Natural killer cell (primary cell): ENCODE data around the gene AHRR. TPM values are rescaled to one million over a fixed set of nuclear protein-coding genes. Genes with fewer than 3 reads are reported as not detected.

Experiments used
- ATAC-seq, 3 donors: fragments of 150-1000 bp in 2 of 3; fragments of 200-7000 bp in 1 of 3; cut with Tn5 transposase; 1 replicate in 1 of 3; 2 replicates in 2 of 3; pipeline ENCODE4 v1.10.0; 2021; ENCODE audit warnings: mild to moderate bottlenecking in 2 of 3, moderate library complexity in 2 of 3
- DNase-seq, 2 donors: peaks; one replicate each; pipeline versions ENCODE4 v3.0.0 to v3.0.0-alpha.2; 2013 to 2021; ENCODE audit warnings: mixed read lengths in 1 of 2
- H3K27ac ChIP-seq: one replicate; pipeline ENCODE4 v1.5.1; 2013; ENCODE audit warnings: mild to moderate bottlenecking, low read length
- H3K27me3 ChIP-seq: one replicate; pipeline ENCODE4 v1.6.1; 2013; ENCODE audit warnings: low read length; ENCODE audit not compliant: control insufficient read depth, insufficient read depth
- H3K36me3 ChIP-seq: one replicate; pipeline ENCODE4 v1.6.1; 2013; ENCODE audit warnings: low read length; ENCODE audit not compliant: control insufficient read depth, insufficient read depth
- H3K4me1 ChIP-seq: one replicate; pipeline ENCODE4 v1.6.1; 2013; ENCODE audit warnings: low read length; ENCODE audit not compliant: control insufficient read depth, insufficient read depth
- H3K4me3 ChIP-seq: one replicate; pipeline ENCODE4 v1.5.1; 2013; ENCODE audit warnings: low read length
- H3K9me3 ChIP-seq: one replicate; pipeline ENCODE4 v1.6.1; 2013; ENCODE audit warnings: low read length; ENCODE audit not compliant: control insufficient read depth, insufficient read depth
- H3K27ac Mint-ChIP-seq, 2 donors: one replicate each; pipeline ENCODE4 v1.8.0; 2022; ENCODE audit warnings: mild to moderate bottlenecking in 2 of 2, mixed read lengths in 2 of 2, moderate library complexity in 1 of 2
- H3K27me3 Mint-ChIP-seq, 2 donors: one replicate each; pipeline ENCODE4 v1.8.0; 2022; ENCODE audit warnings: low read depth in 2 of 2, mixed read lengths in 2 of 2
- H3K36me3 Mint-ChIP-seq: one replicate; pipeline ENCODE4 v1.8.0; 2022; ENCODE audit warnings: mixed read lengths
- H3K4me1 Mint-ChIP-seq, 2 donors: one replicate each; pipeline ENCODE4 v1.8.0; 2022; ENCODE audit warnings: mixed read lengths in 2 of 2
- H3K4me3 Mint-ChIP-seq: one replicate; pipeline ENCODE4 v1.8.0; 2022; ENCODE audit warnings: mild to moderate bottlenecking, moderate library complexity, mixed read lengths
- H3K9me3 Mint-ChIP-seq, 2 donors: one replicate each; pipeline ENCODE4 v1.8.0; 2022; ENCODE audit warnings: mixed read lengths in 2 of 2
- WGBS: methylation state at CpG from one replicate; pipeline ENCODE4 v1.1.7; 2013; ENCODE audit warnings: missing lambda C conversion rate; ENCODE audit not compliant: insufficient coverage; 5-methylcytosine and 5-hydroxymethylcytosine counted together
- intact Hi-C: fragments of 100-400 bp; cut with micrococcal nuclease; formaldehyde crosslinking; loops from one replicate; pipeline ENCODE4 v1.14.2; 2022
- total RNA-seq, 4 donors: library from RNA; stranded (reverse); fragments of 120-200 nt in 1 of 4; gene quantifications; one replicate each; pipeline versions ENCODE4 v1.2.3 to v1.2.4, GENCODE V29; 2013 to 2022
- TF ChIP-seq, protein P1 (sequence below): fragments of 200-600 bp; IDR thresholded peaks from one replicate; pipeline ENCODE4 v1.8.0; 2022; ENCODE audit warnings: antibody characterized with exemption

Gene AHRR
- total RNA-seq, 3 donors from 2014 or later (not counting 1 experiment from before 2014, with no cell fraction given): 0.88 to 1.4 (median 1.2) TPM

DNA sequence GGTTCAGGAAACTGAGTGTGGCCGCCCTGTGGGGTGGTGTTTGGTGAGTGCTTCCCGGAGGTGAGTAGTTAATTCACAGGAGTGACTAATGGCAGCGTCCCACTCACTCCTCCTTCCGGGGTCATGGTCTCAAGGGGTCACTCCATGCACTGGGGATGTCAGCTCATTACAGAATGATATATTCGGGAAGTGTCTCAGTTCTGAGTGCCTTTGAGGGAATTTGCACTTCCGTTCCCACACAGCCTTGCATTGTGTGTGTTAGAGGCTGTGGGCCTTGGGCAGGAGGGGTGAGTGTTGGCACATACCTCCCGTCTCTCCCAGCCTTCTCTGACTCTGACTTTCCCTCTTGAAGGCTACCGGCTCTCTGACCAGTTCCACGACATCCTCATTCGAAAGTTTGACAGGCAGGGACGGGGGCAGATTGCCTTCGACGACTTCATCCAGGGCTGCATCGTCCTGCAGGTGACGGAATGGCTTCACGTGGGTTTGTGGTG is 10.5 kb upstream of the AHRR start:
- Histone ChIP-seq H3K27ac (no peak overlapping the region), H3K36me3 (peaks cover 46% of the 10 kb centered on the region), H3K4me3 (no peak overlapping the region), H3K4me1 (no peaks in the 10 kb centered on the region), H3K27me3 (no peaks in the 10 kb centered on the region), H3K9me3 (no peaks in the 10 kb centered on the region)
- intact Hi-C loops: no loop called here
- WGBS: 89% methylated on average over 16 of the region's 16 CpGs
- H3K4me3 Mint-ChIP-seq: no peak overlapping the region
- peaks cover 0 to 6% of the 10 kb centered on the region in 2 donors for H3K4me1 Mint-ChIP-seq
- H3K27ac Mint-ChIP-seq: no peak overlapping the region
- no peak for ATAC-seq
- TF ChIP-seq, protein P1, sequence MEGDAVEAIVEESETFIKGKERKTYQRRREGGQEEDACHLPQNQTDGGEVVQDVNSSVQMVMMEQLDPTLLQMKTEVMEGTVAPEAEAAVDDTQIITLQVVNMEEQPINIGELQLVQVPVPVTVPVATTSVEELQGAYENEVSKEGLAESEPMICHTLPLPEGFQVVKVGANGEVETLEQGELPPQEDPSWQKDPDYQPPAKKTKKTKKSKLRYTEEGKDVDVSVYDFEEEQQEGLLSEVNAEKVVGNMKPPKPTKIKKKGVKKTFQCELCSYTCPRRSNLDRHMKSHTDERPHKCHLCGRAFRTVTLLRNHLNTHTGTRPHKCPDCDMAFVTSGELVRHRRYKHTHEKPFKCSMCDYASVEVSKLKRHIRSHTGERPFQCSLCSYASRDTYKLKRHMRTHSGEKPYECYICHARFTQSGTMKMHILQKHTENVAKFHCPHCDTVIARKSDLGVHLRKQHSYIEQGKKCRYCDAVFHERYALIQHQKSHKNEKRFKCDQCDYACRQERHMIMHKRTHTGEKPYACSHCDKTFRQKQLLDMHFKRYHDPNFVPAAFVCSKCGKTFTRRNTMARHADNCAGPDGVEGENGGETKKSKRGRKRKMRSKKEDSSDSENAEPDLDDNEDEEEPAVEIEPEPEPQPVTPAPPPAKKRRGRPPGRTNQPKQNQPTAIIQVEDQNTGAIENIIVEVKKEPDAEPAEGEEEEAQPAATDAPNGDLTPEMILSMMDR: no peak
- DNase-seq: no peak
- H3K9me3 Mint-ChIP-seq: no peaks in the 10 kb centered on the region
- no peaks in the 10 kb centered on the region for H3K36me3 Mint-ChIP-seq
- H3K27me3 Mint-ChIP-seq: no peaks in the 10 kb centered on the region

DNA sequence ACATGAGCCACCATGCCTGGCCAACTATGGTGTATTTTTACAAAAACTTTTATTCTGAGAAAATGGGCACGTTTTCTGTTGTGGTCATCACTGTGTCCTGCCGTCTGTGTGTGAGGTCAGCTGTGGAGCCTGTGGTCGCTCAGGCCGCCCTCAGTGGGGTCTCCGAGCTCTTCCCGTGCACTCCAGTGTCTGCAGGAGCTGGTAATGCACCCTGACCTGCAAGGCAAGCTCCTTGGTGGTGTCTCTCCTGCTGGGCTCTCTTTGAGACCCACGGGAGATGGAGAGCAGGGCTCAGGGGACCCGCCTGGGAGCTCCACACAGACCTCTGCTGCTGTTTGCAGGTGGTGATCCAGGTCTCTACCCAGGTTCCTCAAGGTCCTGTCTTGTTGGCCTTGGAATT is 9.6 kb upstream of the AHRR start:
- H3K9me3 Mint-ChIP-seq: no peaks in the 10 kb centered on the region
- peaks cover 40% of the 10 kb centered on the region for H3K36me3 ChIP-seq
- TF ChIP-seq, protein P1: no peak

DNA sequence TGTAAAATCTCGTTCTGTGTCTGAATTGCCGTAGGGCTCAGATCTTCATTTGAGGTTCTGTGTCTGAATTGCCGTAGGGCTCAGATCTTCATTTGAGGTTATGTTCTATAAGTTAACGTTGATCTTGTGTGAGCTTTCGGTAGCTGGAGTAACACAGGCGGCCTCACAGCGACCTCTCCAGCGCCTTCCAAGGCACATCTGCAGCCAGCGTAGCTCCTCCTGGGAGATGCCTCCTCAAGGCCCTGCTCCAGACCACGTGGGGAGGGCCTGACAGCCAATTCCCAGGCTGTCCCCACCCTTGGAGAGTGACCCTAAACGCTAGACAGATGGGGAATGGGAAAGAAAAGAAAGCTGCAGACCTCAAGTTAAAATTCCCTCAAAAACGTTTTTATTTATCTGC is 8.7 kb upstream of the AHRR start:
- DNase-seq (no peak), ATAC-seq (no peak)
- Histone ChIP-seq H3K9me3 (no peaks in the 10 kb centered on the region), H3K27ac (no peak overlapping the region), H3K4me1 (peaks cover 2% of the 10 kb centered on the region), H3K4me3 (no peak overlapping the region), H3K27me3 (no peaks in the 10 kb centered on the region), H3K36me3 (peaks cover 35% of the 10 kb centered on the region)
- Mint-ChIP-seq H3K36me3 (no peaks in the 10 kb centered on the region), H3K27ac (no peak overlapping the region), H3K9me3 (no peaks in the 10 kb centered on the region), H3K4me3 (no peak overlapping the region), H3K27me3 (no peaks in the 10 kb centered on the region), H3K4me1 (peaks cover 0 to 6% of the 10 kb centered on the region in 2 donors)
- 97% methylated on average over 11 of the region's 12 CpGs for WGBS
- intact Hi-C loops: no loop called here
- TF ChIP-seq, protein P1: no peak

More for the DNA sequence above, 9.6 kb upstream of the AHRR start:
- ATAC-seq (no peak), DNase-seq (no peak)
- H3K27ac Mint-ChIP-seq: no peak overlapping the region
- H3K4me1 Mint-ChIP-seq: peaks cover 0 to 6% of the 10 kb centered on the region in 2 donors
- H3K4me1 ChIP-seq: no peaks in the 10 kb centered on the region
- intact Hi-C loops: no loop called here
- no peaks in the 10 kb centered on the region for H3K27me3 Mint-ChIP-seq
- no peak overlapping the region for H3K4me3 ChIP-seq
- WGBS: 90% methylated on average over 8 of the region's 8 CpGs
- no peak overlapping the region for H3K27ac ChIP-seq
- H3K9me3 ChIP-seq: no peaks in the 10 kb centered on the region
- no peaks in the 10 kb centered on the region for H3K36me3 Mint-ChIP-seq
- H3K27me3 ChIP-seq: no peaks in the 10 kb centered on the region
- no peak overlapping the region for H3K4me3 Mint-ChIP-seq

DNA sequence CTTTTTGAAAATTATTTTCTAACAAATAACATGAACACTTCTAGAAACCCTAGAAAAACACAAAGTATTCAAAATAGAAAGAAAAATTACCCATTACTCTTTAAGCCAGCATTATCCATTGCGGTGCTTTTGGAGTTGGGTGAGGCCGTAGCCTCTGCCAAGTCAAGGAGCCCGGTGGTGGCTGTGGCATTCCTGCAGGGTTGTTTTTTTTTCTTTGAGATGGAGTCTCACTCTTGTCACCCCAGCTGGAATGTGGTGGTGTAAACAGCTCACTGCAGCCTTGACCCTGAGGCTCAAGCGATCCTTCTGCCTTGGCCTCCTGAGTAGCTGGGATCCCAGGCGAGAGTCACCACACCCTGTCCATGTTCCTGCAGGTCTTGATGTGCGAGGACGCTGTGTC is 8.2 kb upstream of the AHRR start:
- 96% methylated on average over 7 of the region's 7 CpGs for WGBS
- Mint-ChIP-seq H3K27me3 (no peaks in the 10 kb centered on the region), H3K27ac (no peak overlapping the region), H3K4me1 (peaks cover 0 to 6% of the 10 kb centered on the region in 2 donors), H3K9me3 (no peaks in the 10 kb centered on the region), H3K4me3 (no peak overlapping the region), H3K36me3 (no peaks in the 10 kb centered on the region)
- peaks cover 2% of the 10 kb centered on the region for H3K4me1 ChIP-seq
- no peaks in the 10 kb centered on the region for H3K27me3 ChIP-seq
- H3K4me3 ChIP-seq: no peak overlapping the region
- no peak overlapping the region for H3K27ac ChIP-seq
- H3K9me3 ChIP-seq: no peaks in the 10 kb centered on the region
- ATAC-seq (no peak), DNase-seq (no peak)
- peaks cover 31% of the 10 kb centered on the region for H3K36me3 ChIP-seq
- TF ChIP-seq, protein P1: no peak
- intact Hi-C loops: no loop called here
